Lower lobe of right lung (tissue), 2 donors: ENCODE data around the gene KRT6A. TPM values are rescaled to one million over a fixed set of nuclear protein-coding genes. Genes with fewer than 3 reads are reported as not detected.

Source experiments
- ATAC-seq, 2 donors: fragments of 200-7000 bp; cut with Tn5 transposase; one replicate each; pipeline ENCODE4 v1.9.1; 2020 to 2022; ENCODE audit warnings: mild to moderate bottlenecking in 2 of 2, moderate library complexity in 2 of 2
- DNase-seq: peaks from one replicate; pipeline ENCODE4 v3.0.0-alpha.2; 2020
- H3K27ac ChIP-seq: fragments of 200-600 bp; one replicate; pipeline ENCODE4 v1.8.0; 2022
- H3K27me3 ChIP-seq: fragments of 200-600 bp; one replicate; pipeline ENCODE4 v1.8.0; 2022; ENCODE audit warnings: low read depth
- H3K36me3 ChIP-seq: fragments of 200-600 bp; one replicate; pipeline ENCODE4 v1.8.0; 2022; ENCODE audit warnings: mild to moderate bottlenecking
- H3K4me1 ChIP-seq: fragments of 200-600 bp; one replicate; pipeline ENCODE4 v1.8.0; 2022
- H3K4me3 ChIP-seq: fragments of 200-600 bp; one replicate; pipeline ENCODE4 v1.8.0; 2022; ENCODE audit warnings: mild to moderate bottlenecking
- H3K9me3 ChIP-seq: fragments of 200-600 bp; one replicate; pipeline ENCODE4 v1.8.0; 2022
- intact Hi-C: fragments of 100-400 bp; cut with DNase I; formaldehyde crosslinking; loops from one replicate; pipeline ENCODE4 v1.11.0; 2022
- total RNA-seq: library from RNA; stranded (reverse); fragmentation: NEBNext Ultra II Directional; extraction: Animal tissue kit (Norgen Biotek cat#: 25700); gene quantifications from one replicate; pipeline ENCODE4 v1.2.1, GENCODE V29; 2021
- TF ChIP-seq, protein P1 (sequence below): fragments of 200-600 bp; IDR thresholded peaks from one replicate; pipeline ENCODE4 v1.8.0; 2022; ENCODE audit warnings: antibody characterized with exemption, mild to moderate bottlenecking
- donor health status: DM: no; HTN: yes; CAD: no; lungs with severe emphysema.

Gene KRT6A
- total RNA-seq, 1 donor from 2014 or later = 0.74 TPM

DNA sequence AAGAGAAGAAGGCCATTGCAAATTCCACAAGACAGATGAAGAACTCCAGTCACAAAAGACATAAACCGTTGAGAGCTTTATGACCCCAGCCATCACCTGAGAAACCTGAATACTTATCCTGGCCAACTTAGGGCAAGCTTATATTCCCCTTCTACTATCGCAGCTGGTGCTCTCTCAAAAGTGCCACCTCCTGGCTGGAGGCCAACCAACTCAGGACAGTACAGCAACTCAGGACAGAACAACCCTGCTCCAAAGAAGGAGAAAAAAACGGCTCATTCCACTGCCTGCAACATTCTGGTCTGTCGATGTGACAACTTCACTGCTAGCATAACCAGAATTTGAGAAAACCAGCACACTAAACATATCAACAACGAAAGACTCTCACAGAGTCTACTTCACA lies 31.4 kb downstream of the KRT6A start:
- intact Hi-C loops = no loop called here
- H3K4me1 ChIP-seq = no peaks in the 10 kb centered on the region
- ATAC-seq (no peak), DNase-seq (no peak)
- H3K9me3 ChIP-seq = no peaks in the 10 kb centered on the region
- H3K27ac ChIP-seq = no peak overlapping the region
- H3K4me3 ChIP-seq = no peak overlapping the region
- H3K27me3 ChIP-seq = peaks cover 4% of the 10 kb centered on the region
- TF ChIP-seq, protein P1, sequence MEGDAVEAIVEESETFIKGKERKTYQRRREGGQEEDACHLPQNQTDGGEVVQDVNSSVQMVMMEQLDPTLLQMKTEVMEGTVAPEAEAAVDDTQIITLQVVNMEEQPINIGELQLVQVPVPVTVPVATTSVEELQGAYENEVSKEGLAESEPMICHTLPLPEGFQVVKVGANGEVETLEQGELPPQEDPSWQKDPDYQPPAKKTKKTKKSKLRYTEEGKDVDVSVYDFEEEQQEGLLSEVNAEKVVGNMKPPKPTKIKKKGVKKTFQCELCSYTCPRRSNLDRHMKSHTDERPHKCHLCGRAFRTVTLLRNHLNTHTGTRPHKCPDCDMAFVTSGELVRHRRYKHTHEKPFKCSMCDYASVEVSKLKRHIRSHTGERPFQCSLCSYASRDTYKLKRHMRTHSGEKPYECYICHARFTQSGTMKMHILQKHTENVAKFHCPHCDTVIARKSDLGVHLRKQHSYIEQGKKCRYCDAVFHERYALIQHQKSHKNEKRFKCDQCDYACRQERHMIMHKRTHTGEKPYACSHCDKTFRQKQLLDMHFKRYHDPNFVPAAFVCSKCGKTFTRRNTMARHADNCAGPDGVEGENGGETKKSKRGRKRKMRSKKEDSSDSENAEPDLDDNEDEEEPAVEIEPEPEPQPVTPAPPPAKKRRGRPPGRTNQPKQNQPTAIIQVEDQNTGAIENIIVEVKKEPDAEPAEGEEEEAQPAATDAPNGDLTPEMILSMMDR = no peak
- H3K36me3 ChIP-seq = no peaks in the 10 kb centered on the region

DNA sequence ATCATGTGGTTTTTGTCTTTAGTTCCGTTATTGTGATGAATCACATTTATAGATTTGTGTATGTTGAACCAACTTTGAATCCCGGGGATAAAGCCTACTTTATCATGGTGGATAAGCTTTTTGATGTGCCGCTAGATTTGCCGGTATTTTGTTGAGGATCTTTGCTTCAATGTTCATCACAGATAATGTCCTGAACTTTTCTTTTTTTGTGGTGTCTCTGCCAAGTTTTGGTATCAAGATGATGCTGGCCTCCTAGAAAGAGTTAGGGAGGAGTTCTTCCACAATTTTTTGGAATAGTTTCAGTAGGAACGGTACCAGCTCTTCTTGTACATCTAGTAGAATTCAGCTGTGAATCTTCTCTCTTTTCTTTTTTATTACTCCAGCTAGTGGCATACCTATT lies 34.2 kb downstream of the KRT6A start:
- Histone ChIP-seq H3K9me3 (no peaks in the 10 kb centered on the region), H3K27ac (no peak overlapping the region), H3K4me1 (no peaks in the 10 kb centered on the region), H3K36me3 (no peaks in the 10 kb centered on the region), H3K27me3 (no peaks in the 10 kb centered on the region), H3K4me3 (no peak overlapping the region)
- TF ChIP-seq, protein P1 = no peak
- DNase-seq (no peak), ATAC-seq (no peak)
- intact Hi-C loops = no loop called here

DNA sequence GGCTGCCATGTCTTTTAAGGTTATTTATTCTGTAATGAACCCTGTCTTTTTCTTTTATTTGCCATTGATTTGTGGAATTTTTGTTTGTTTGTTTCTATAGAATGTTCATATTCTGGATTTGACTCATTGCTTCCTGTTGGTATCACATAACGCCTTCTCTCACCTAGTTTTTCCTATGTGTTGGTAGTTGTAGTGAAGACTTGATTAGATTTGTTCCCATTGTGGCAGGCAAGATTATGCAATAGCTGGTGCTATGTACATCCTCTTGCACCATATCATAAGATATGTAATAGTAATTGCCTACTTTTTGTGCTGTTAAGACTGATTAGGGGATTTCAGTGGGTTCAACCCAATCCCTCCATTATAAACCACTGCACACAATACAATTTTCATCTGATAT lies 37.2 kb downstream of the KRT6A start:
- intact Hi-C loops = no loop called here
- H3K4me1 ChIP-seq = no peaks in the 10 kb centered on the region
- no peak overlapping the region for H3K27ac ChIP-seq
- DNase-seq (no peak), ATAC-seq (no peak)
- no peak overlapping the region for H3K4me3 ChIP-seq
- H3K9me3 ChIP-seq = no peaks in the 10 kb centered on the region
- H3K27me3 ChIP-seq = no peaks in the 10 kb centered on the region
- TF ChIP-seq, protein P1 = no peak
- no peaks in the 10 kb centered on the region for H3K36me3 ChIP-seq

DNA sequence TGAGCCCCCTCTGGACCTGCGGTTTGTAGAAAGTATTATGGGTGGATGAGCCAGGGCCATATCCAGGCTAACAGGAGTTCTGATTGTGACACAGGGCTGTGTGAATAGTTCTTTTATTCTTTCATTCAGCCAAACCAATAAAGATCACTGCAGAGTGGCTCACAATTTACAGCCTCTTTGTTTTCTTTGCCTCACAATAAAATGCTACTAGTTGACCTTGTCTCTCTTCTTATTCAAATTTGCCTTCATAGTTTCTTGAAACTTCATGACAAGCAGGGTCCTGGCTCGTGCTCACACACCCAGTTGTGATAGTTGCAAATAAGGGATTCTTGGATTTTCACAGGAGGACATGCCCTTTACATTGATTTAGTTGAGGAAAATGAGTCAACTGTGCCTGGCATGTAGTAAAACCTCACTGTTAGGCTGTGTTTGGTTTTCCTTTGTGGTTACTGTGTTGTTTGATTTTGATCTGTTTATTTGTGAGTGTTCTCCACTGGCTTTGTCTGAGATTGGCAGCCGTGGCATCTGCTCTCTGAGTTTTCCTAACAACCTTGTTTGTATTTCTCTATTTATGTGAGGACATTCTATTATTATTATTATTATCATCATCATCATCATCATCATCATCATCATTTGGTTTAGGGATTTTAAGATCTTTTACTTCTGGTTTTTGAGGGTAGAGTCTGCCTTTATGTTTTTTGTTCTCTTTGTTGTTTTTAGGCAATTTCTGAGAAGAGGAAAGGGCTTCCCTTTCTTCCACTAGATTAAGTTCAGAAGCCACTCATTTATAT lies 38.5 kb downstream of the KRT6A start:
- TF ChIP-seq, protein P1 = no peak
- Histone ChIP-seq H3K4me3 (no peak overlapping the region), H3K4me1 (no peaks in the 10 kb centered on the region), H3K27me3 (no peaks in the 10 kb centered on the region), H3K36me3 (no peaks in the 10 kb centered on the region), H3K9me3 (no peaks in the 10 kb centered on the region), H3K27ac (no peak overlapping the region)
- ATAC-seq (no peak), DNase-seq (no peak)
- intact Hi-C loops = no loop called here

DNA sequence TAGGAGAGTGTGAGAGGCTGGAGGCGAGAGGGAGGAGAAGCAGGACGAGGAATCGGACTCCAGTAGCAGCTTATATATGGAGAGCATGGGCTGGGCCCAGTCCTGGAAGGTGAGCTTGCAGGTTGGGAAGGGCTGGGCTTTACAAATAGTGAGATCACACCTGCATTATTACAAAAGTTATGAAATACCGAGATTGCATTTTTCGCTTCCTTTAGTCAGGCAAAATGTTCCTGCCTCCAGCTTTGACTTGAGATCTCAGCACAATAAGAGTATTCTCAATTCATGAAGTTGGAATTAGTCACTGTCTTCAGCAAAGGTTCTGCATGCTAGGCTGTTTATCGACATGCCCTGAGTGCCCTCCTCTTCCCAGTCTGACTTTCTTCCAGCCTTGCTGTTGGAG lies 41.0 kb downstream of the KRT6A start, which contains the start of gene KRT6B:
Gene KRT6B, minus strand, starts transcription at position 46 of the 400 bp plus-strand sequence. CDS start 68 bp downstream, outside the sequence.
- Histone ChIP-seq H3K9me3 (no peaks in the 10 kb centered on the region), H3K27me3 (no peaks in the 10 kb centered on the region), H3K27ac (no peak within 1 kb of the TSS), H3K4me3 (no peak within 1 kb of the TSS), H3K4me1 (no peaks in the 10 kb centered on the region), H3K36me3 (no peaks in the 10 kb centered on the region)
- DNase-seq (no peak), ATAC-seq (no peak)
- TF ChIP-seq, protein P1 = no peak
- intact Hi-C loops = no loop called here
